GM21576 (cell line): ENCODE measurements around the gene KIF1A.

Experiments
- ATAC-seq: cut with Tn5 transposase; IDR thresholded peaks from one replicate; pipeline ENCODE4 v1.9.1; 2021; ENCODE audit warnings: mild to moderate bottlenecking, moderate library complexity; ENCODE audit not compliant: unreplicated experiment

KIF1A gene

GRCh38 chr2:240736281-240737250 is 83.5 kb downstream of the KIF1A start:
- ATAC-seq = no peak

- ATAC-seq = no peak
Measured at GRCh38 chr2:240735476-240735875, 84.5 kb downstream of the KIF1A start.

GRCh38 chr2:240734756-240735155 is 85.3 kb downstream of the KIF1A start:
- ATAC-seq = no peak

DNA sequence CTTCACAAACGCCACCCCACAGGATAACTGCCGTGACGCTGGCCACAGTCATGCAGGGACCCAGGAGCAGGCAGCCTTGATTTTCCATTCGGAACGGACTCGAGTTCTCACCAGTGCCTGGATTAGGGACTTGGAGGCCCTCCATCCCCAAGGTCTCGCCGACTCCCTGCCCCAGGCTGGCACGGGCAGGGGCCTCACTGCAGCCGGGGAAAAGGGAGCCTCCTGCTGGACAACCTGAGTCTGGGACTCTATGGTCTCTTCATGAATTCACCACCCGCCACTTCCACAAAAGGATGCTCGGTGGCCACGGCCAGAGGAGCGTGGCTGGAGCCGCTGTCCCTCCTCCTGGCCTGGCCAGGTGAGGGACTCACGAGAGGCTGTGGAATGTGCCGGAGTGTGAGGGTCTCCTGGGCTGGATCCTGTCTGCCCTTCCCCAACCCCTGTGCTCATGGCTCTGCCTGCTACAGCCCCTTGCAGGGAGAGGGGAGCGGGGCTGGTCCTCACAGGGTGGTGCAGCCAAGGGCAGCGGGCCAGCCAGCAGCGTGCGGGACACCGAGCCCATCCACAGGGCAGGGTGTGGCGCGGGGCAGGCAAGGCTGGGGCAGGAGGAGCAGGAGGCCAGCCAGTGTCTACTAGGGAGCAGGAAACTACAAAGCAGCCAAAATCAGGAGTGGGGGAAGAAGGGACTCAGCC is 86.1 kb downstream of the KIF1A start:
- ATAC-seq = no peak

GRCh38 chr2:240732911-240733622 is 87.0 kb downstream of the KIF1A start:
- no peak for ATAC-seq

DNA sequence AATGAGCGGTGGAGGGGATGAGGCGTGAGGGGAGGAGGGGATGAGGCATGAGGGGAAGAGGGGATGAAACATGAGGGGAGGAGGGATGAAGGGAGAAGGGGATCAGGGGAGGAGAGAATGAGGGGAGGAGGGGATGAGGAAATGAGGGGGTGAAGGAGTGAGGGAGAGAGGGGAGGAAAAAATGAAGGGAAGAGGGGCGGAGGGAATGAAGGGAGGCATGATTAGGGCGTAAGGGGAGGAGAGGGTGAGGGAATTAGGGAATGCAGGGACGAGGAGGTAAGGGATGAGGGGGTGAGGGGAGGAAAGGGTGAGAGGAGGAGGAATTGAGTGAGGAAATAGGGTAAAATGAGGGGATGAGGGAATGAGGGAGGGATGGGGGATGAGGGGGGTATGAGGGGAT is 87.8 kb downstream of the KIF1A start:
- no peak for ATAC-seq

DNA sequence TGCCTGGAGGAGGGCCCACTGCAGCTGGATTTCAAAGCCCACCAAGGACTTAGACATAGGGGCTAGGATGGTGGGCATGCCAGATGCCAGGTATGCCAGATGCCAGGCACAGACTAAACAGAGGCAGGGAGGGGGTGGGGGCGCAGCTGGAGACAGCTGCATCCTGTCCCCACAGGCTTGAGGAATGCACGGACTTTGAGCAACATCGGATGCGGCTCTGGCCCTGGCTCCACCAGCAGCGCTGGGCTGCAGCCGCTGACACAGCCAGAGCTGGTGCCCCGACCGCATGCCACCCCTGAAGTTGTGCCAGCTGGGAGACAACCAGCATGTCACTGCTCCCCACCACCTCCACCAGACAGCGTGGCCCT is 88.9 kb downstream of the KIF1A start:
- ATAC-seq = no peak

GRCh38 chr2:240730501-240731177 is 89.4 kb downstream of the KIF1A start:
- no peak for ATAC-seq

- ATAC-seq = no peak
Measured at GRCh38 chr2:240728827-240729226, 91.2 kb downstream of the KIF1A start.

- ATAC-seq = no peak
Measured at GRCh38 chr2:240728361-240728760, 91.7 kb downstream of the KIF1A start.

- no peak for ATAC-seq
Measured at GRCh38 chr2:240727913-240728312, 92.1 kb downstream of the KIF1A start.

DNA sequence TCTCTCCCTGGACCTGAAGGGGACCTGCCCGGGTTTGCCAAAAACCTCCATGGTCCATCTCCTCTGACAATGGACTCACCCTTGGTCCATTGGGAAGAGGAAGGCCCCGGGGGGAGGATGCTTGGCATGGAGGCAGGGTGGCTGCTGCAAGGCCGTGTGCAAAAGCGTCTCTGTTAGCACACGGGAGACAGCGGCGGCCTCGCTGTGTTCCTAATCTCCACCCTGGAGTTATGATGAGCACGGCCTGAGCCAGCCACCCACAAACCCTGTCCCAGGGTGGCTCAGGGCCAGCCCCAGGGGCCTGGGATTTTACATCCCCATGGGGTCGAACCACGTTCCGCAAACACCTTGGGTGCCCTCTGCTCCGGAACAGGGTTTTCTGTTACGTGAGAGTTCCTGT is 92.6 kb downstream of the KIF1A start:
- ATAC-seq = no peak

DNA sequence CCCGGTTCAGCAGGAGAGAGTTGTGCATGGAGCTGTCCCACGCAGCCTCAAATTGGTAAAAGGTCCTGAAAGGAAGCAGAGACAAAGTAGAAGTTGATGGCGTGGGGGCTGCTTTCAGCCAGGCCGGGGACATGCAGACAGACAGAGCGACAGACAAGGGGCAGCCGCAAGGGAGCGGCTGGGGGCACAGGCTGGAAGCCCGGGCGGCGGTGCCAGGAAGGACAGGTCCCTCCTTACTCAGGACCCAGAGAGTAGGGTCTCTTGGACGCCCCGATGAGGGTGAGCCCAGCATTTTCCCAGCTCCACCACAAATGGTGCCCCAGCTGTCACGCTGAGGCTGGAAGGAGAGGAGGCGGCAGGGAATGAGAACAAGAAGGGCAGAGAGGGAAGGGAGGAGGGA is 93.1 kb downstream of the KIF1A start:
- no peak for ATAC-seq

GRCh38 chr2:240725671-240726070 is 94.3 kb downstream of the KIF1A start:
- ATAC-seq = no peak

- no peak for ATAC-seq
Measured at GRCh38 chr2:240725266-240725665, 94.8 kb downstream of the KIF1A start.

DNA sequence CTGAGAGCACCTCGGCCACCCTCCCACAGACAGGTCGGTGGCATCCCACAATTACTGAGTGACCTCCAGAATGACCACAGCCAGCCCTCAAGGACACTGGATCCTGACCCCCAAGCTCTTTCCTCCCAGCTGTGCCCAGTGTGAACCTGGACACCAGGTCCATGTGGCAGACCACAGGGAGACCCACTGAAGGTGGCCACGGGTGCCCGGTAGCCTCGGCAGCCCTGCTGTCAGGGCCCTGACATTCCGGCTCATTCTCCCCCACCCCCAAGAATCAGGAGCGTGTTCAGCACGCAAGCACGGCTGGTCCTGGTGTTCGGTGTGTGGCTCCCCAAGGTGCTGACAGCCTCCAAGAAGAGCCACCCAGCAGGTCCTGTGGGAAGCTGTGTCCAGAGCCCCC is 95.6 kb downstream of the KIF1A start:
- no peak for ATAC-seq

DNA sequence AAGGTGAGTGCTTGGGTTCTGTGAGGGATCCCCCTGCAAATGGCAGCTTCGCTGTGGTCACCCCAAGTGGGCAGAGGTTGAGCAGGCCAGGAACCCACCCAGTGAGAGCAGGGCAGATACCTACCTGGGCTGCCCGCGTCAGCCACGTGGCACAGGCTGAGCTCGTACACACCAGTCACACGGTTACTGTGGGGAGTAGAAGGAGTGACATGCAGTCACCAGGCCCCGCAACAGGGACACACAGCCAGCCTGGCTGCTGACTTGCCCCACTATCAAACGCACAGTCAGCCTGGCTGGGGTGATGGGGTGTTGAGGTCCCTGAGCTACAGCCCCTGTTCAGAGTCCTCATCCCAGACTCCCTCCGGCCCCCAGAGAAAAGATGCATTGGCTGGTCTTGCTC is 96.2 kb downstream of the KIF1A start:
- ATAC-seq = no peak

GRCh38 chr2:240722796-240723735 is 97.0 kb downstream of the KIF1A start:
- no peak for ATAC-seq

DNA sequence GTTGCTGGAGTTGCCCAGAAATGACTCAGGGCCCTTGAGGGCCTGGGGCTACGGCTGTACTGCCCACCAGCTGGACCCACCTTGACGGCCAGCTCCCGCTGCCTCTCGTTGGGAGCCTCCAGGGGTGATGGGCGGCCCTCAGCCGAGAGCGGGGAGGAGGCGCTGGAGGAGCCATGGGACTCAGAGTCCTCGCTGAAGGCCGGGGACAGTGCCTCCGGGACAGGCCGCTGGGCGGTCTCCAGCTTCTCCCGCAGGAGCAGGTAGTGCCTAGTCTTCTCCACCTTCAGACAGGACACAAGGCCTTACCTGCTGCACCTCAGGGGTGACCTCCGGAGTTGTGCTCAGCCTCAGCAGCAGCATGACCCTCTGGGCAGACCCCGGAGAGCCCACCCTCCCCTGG is 97.6 kb downstream of the KIF1A start:
- ATAC-seq = no peak

DNA sequence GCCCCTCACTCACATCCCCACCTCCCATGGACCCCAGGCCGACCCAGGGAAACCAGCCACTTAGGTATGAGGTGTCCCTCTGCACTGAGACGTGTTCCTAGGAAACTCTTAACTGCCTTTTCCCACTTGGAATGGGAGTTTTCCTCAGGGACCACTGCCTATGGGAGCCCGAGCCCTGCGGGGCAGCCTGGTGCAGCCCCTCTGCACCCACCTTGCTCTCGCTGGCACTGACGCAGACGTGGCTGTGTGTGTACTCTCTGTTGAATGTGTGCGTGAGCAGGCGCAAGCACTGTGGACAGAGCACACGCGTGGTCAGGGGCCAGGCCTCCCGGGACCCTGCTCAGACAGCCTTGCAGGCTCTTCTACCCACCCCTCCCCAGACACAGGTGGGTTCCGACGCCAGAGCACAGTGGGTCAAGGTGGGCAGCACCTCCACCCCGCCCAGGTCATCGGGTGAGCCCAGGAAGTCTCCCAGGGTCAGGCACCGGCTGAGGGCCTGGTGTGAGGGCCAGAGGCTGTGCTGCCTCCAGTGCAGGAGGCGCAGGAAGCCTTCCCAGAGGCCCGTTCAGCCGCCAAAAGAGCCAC is 98.3 kb downstream of the KIF1A start:
- no peak for ATAC-seq
